Ishikawa (cell line): ENCODE measurements around the gene TMEM266.

Experiments used
- CEBPB ChIP-seq: IDR thresholded peaks from 2 replicates; pipeline ENCODE4 v1.6.1; 2012
- CREB1 ChIP-seq: IDR thresholded peaks from 2 replicates; pipeline ENCODE4 v1.6.1; 2012; ENCODE audit warnings: low read depth
- EGR1 ChIP-seq: IDR thresholded peaks from 2 replicates; pipeline ENCODE4 v1.6.1; 2012
- EP300 ChIP-seq: IDR thresholded peaks from 2 replicates; pipeline ENCODE4 v1.6.1; 2012; ENCODE audit warnings: borderline replicate concordance
- FOXM1 ChIP-seq: IDR thresholded peaks from 2 replicates; pipeline ENCODE4 v1.6.1; 2012; ENCODE audit warnings: low read depth, borderline replicate concordance
- NFIC ChIP-seq: IDR thresholded peaks from 2 replicates; pipeline ENCODE4 v1.6.1; 2012
- RAD21 ChIP-seq: IDR thresholded peaks from 2 replicates; pipeline ENCODE4 v1.6.1; 2012; ENCODE audit warnings: low read depth
- TAF1 ChIP-seq: IDR thresholded peaks from 2 replicates; pipeline ENCODE4 v1.6.1; 2012; ENCODE audit warnings: low read depth, mild to moderate bottlenecking
- TCF12 ChIP-seq: IDR thresholded peaks from 2 replicates; pipeline ENCODE4 v1.6.1; 2012; ENCODE audit warnings: low read depth
- TEAD4 ChIP-seq: IDR thresholded peaks from 2 replicates; pipeline ENCODE4 v1.6.1; 2012
- YY1 ChIP-seq: IDR thresholded peaks from 2 replicates; pipeline ENCODE4 v1.6.1; 2012; ENCODE audit warnings: low read depth
- TF ChIP-seq, protein P1 (sequence below): IDR thresholded peaks from 2 replicates; pipeline ENCODE4 v1.6.1; 2012
- TF ChIP-seq, protein P2 (sequence below): IDR thresholded peaks from 2 replicates; pipeline ENCODE4 v1.6.1; 2012; ENCODE audit warnings: low read depth, mild to moderate bottlenecking
- TF ChIP-seq, protein P3 (sequence below): IDR thresholded peaks from 2 replicates; pipeline ENCODE4 v1.6.1; 2012

DNA sequence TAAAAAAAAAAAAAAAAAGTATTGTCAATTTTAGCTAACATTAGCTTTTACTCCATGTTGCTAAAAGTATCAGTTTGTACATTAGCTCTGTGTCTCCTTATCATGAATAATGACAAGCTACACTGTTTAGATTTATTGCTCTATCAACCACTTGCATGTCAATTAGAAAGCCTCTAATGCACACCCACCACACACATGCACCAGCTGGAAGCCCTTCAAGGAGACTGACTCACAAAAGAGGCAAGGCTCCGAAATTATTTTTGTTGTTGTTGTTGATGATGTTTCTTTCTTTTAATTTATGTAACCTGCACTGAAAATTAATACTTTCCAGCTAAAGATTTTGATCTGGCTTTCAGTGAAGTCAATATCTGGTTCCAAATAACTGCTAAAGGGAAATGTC, 180.0 kb downstream of the TMEM266 start:
- no peak for TF ChIP-seq TAF1
- no peak for TF ChIP-seq TEAD4
- TF ChIP-seq CEBPB, result no peak
- no peak for TF ChIP-seq YY1
- TF ChIP-seq, protein P1, sequence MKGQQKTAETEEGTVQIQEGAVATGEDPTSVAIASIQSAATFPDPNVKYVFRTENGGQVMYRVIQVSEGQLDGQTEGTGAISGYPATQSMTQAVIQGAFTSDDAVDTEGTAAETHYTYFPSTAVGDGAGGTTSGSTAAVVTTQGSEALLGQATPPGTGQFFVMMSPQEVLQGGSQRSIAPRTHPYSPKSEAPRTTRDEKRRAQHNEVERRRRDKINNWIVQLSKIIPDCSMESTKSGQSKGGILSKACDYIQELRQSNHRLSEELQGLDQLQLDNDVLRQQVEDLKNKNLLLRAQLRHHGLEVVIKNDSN, result no peak
- TF ChIP-seq, protein P2, sequence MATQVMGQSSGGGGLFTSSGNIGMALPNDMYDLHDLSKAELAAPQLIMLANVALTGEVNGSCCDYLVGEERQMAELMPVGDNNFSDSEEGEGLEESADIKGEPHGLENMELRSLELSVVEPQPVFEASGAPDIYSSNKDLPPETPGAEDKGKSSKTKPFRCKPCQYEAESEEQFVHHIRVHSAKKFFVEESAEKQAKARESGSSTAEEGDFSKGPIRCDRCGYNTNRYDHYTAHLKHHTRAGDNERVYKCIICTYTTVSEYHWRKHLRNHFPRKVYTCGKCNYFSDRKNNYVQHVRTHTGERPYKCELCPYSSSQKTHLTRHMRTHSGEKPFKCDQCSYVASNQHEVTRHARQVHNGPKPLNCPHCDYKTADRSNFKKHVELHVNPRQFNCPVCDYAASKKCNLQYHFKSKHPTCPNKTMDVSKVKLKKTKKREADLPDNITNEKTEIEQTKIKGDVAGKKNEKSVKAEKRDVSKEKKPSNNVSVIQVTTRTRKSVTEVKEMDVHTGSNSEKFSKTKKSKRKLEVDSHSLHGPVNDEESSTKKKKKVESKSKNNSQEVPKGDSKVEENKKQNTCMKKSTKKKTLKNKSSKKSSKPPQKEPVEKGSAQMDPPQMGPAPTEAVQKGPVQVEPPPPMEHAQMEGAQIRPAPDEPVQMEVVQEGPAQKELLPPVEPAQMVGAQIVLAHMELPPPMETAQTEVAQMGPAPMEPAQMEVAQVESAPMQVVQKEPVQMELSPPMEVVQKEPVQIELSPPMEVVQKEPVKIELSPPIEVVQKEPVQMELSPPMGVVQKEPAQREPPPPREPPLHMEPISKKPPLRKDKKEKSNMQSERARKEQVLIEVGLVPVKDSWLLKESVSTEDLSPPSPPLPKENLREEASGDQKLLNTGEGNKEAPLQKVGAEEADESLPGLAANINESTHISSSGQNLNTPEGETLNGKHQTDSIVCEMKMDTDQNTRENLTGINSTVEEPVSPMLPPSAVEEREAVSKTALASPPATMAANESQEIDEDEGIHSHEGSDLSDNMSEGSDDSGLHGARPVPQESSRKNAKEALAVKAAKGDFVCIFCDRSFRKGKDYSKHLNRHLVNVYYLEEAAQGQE, result no peak
- no peak for TF ChIP-seq EP300
- TF ChIP-seq, protein P3, sequence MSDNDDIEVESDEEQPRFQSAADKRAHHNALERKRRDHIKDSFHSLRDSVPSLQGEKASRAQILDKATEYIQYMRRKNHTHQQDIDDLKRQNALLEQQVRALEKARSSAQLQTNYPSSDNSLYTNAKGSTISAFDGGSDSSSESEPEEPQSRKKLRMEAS, result no peak
- no peak for TF ChIP-seq RAD21
- TF ChIP-seq CREB1, result no peak
- TF ChIP-seq TCF12, result no peak
- TF ChIP-seq EGR1, result no peak
- TF ChIP-seq FOXM1, result no peak
- no peak for TF ChIP-seq NFIC
